HT1080 (cell line): ENCODE measurements around the gene CUX1. TPM values are rescaled to one million over a fixed set of nuclear protein-coding genes. Genes with fewer than 3 reads are reported as not detected.

ENCODE experiments used
- DNase-seq: peaks from one replicate; pipeline ENCODE4 v3.0.0-alpha.2; 2015; ENCODE audit warnings: low read depth
- total RNA-seq: library from RNA; depleted of rRNA; stranded (reverse); fragments of >200 nt; shearing (Covaris generic); gene quantifications from 2 replicates; pipeline ENCODE4 v1.2.3, GENCODE V29; 2014

CUX1 gene
- total RNA-seq, 1 experiment from 2014 or later, result 21.2 TPM

- no peak for DNase-seq
Measured at GRCh38 chr7:102232611-102233286, 415.3 kb downstream of the CUX1 start.

- DNase-seq, result no peak
Measured at GRCh38 chr7:102234131-102234530, 416.7 kb downstream of the CUX1 start.

- DNase-seq, result no peak
Measured at GRCh38 chr7:102234801-102235550, 417.6 kb downstream of the CUX1 start.

- DNase-seq, result no peak
Measured at GRCh38 chr7:102236102-102236501, 418.7 kb downstream of the CUX1 start.

- DNase-seq, result peak; percentile 52
Measured at GRCh38 chr7:102236592-102237287, 419.3 kb downstream of the CUX1 start.

GRCh38 chr7:102239206-102239820 lies 421.9 kb downstream of the CUX1 start:
- DNase-seq, result no peak

- no peak for DNase-seq
Measured at GRCh38 chr7:102241431-102241830, 424.0 kb downstream of the CUX1 start.

GRCh38 chr7:102244601-102245000 lies 427.2 kb downstream of the CUX1 start:
- no peak for DNase-seq

- no peak for DNase-seq
Measured at GRCh38 chr7:102248081-102248455, 430.6 kb downstream of the CUX1 start.

GRCh38 chr7:102248456-102249395 lies 431.3 kb downstream of the CUX1 start:
- no peak for DNase-seq

GRCh38 chr7:102251531-102252365 lies 434.3 kb downstream of the CUX1 start:
- DNase-seq, result no peak

- DNase-seq, result no peak
Measured at GRCh38 chr7:102252366-102252982, 435.0 kb downstream of the CUX1 start.

GRCh38 chr7:102253066-102253972 lies 435.9 kb downstream of the CUX1 start:
- DNase-seq, result no peak

GRCh38 chr7:102253973-102254370 lies 436.5 kb downstream of the CUX1 start:
- DNase-seq, result no peak

- DNase-seq, result no peak
Measured at GRCh38 chr7:102254521-102254920, 437.1 kb downstream of the CUX1 start.

GRCh38 chr7:102255501-102255900 lies 438.1 kb downstream of the CUX1 start:
- no peak for DNase-seq

- no peak for DNase-seq
Measured at GRCh38 chr7:102255916-102256315, 438.5 kb downstream of the CUX1 start.

GRCh38 chr7:102258073-102258748 lies 440.8 kb downstream of the CUX1 start:
- no peak for DNase-seq
